GM19455 (cell line): Measurements from ENCODE around the gene IPCEF1.

Experiments used
- ATAC-seq: cut with Tn5 transposase; IDR thresholded peaks from one replicate; pipeline ENCODE4 v1.9.1; 2021; ENCODE audit not compliant: unreplicated experiment

Gene IPCEF1

GRCh38 chr6:154297721-154298120 lies 58.9 kb downstream of the IPCEF1 start:
- ATAC-seq, result no peak

- ATAC-seq, result no peak
These were observed 59.4 kb downstream of the IPCEF1 start for GRCh38 chr6:154297210-154297609.

- ATAC-seq, result no peak
These were observed 60.9 kb downstream of the IPCEF1 start for GRCh38 chr6:154295733-154296132.

DNA sequence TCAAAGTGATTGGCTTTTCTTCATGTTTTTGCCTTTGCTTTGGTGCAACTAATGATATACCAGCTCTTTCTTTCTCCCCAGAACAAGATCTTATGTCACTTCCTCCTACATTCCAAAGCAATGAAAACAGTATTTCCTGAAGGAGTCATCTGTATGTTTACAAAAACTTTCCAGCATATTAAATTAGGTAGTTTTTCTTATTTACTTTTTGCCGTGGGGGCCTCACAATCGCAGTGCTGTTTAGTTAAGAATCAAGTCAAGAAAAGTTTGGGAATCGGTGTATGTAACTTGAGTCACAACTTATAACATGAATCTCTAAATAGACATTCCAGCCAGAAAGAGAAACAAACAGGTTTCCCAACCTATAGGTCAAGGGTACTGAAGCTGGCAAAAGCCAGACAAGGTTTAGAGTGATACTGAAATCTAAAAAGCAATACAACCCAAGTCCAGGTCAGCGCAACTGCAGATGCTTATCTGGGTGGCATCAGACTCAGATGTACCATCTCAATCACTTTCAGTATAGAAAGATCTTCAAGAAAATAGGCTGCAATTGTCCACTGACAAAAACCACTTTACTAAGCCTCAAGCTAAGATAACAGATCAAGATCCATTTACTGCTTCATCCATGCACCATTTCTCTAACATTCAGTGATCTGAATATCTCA lies 63.6 kb downstream of the IPCEF1 start:
- no peak for ATAC-seq

- no peak for ATAC-seq
These were observed 64.5 kb downstream of the IPCEF1 start for GRCh38 chr6:154292066-154292465.

GRCh38 chr6:154289818-154290508 lies 66.6 kb downstream of the IPCEF1 start:
- ATAC-seq, result no peak

DNA sequence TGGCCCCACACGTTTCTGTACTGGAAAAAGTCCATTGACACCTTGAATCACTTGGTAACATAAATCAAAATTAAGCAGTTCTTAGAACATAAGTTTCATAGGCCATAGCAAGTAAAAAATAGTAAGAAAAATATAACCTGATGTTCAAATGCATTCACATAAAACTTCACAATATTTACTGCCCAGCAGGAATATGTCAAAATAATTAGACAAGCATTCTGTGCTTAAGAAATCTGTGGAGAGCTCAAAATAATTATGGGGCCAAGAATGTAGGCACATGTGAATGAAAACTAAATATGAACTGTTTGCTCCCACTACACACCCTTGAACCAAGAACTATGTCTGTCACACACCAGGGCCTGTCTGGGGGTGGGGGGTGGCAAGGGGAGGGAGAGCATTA lies 70.8 kb downstream of the IPCEF1 start:
- ATAC-seq, result no peak

DNA sequence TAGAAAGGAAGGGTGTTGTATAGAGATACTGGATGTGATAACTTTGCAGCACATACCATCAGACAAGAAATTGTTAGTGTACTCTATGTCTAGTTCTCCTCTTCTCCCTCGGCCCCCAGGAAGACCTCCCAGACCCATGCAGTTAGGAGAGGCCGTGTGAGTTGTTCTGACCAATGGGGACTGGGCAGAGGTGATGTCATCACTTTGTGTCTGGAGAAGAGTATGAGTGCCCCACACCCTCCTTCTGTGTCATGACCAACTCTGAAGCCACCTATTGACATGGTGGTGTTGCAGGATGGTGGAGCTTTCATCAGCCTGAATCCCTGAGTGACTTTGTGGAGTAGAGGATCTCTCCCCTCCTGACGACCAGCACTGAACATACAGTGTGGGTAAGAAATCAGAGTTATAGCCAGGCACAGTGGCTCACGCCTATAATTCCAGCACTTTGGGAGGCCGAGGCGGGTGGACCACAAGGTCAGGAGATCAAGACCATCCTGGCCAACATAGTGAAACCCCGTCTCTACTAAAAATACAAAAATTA lies 72.2 kb downstream of the IPCEF1 start:
- no peak for ATAC-seq

- no peak for ATAC-seq
These were observed 76.1 kb downstream of the IPCEF1 start for GRCh38 chr6:154280521-154280920.

DNA sequence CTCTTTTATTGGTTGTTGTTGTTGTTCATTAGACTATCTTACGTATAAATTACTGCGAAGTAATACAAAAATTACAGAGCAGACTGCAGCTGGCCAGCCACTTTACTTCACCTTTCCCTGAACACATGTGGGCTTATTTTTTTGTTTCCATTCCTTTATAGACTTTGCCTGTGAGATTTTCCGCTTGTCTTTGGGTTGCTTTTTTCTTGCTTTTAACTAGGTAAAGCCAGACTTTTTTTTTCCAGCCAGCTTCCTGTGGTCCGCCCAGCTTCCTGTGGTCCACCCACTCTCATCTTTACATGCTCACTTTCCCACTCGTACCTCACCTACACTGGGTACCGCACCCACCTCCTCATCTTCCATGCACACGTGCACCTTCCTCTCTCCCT lies 79.0 kb downstream of the IPCEF1 start:
- no peak for ATAC-seq

- peak; percentile 75 for ATAC-seq
These were observed 79.6 kb downstream of the IPCEF1 start for GRCh38 chr6:154276810-154277628.

DNA sequence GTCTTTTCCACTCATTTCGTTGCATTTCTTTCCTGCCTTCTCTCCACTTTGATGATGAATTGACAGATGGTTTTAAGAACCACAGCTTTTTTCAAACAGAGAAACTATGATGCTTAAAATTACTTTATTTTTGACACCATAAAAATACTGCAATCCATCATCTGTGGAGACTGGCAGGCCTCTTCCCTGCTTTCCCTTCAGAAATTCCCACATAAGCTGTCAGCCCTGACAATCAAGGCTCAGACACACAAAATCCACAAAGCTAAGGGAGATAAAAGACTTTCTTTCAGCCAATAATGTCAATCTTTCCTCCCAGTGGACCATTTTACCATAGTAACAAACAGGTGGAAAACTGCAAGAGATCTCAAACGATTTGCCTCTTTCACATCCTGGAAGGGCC lies 82.4 kb downstream of the IPCEF1 start:
- no peak for ATAC-seq

GRCh38 chr6:154268486-154268885 lies 88.1 kb downstream of the IPCEF1 start:
- no peak for ATAC-seq

DNA sequence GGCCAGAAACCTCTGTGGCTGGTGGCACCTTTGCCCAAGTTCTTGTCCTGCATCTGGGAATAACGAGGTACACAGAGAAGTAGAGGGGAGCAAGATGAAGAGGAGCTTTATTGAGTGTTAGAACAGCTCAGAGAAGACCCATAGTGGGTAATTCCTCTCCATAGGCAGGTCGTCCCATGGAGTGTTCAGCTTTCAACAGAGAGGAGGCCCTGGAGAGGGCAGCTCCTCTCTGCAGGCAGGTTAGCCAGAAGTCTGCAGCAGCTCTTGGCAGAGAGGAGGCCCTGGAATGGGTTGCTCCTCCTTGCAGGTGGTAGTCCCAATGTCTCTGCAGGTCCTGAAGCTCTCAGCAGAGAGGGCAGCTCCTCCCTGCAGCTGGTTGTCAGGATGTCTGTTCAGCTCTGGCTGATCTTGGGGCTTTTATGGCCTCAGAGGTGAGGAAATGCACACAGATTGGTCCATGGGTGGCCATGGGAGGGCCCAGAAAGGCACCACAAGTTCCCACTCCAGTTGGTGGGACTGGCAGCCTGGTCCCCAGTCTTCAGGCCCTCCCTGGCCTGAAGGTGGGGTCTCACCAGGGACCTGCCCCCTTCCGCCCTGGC lies 89.0 kb downstream of the IPCEF1 start:
- ATAC-seq, result no peak

- no peak for ATAC-seq
These were observed 90.0 kb downstream of the IPCEF1 start for GRCh38 chr6:154266560-154267099.

GRCh38 chr6:154261688-154262397 lies 94.8 kb downstream of the IPCEF1 start:
- no peak for ATAC-seq

DNA sequence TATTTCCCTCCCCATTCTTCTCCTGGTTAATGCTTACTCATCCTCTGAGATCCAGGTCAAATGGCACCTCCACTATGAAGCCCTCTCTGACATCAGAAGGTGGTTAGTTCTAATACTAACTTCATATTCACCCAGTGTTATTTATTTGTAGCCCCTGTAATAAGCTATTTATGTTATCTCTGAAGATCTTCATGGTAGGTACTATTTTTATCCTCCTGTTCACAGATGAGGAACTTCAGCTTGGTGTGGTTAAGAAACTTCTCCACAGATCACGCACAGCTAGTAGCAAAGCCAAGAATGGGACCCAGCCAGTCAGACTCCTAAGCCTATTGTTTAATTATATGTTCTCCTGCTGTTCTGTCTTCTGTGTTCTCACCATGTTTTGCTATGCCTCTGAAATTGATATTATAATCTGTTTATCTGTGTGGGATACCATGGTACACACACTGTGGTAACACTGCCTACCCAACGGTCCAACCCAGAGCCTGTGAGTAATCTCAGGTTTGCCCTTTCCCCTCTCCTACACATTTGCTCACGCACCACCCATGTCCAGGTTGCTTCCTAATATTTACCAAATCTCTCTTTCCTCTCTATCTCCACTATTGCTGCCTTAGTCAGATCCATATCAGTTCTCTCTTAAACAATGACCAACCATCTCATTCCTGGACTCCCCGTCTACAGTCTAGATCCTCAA lies 98.4 kb downstream of the IPCEF1 start:
- peak; percentile 61 for ATAC-seq

DNA sequence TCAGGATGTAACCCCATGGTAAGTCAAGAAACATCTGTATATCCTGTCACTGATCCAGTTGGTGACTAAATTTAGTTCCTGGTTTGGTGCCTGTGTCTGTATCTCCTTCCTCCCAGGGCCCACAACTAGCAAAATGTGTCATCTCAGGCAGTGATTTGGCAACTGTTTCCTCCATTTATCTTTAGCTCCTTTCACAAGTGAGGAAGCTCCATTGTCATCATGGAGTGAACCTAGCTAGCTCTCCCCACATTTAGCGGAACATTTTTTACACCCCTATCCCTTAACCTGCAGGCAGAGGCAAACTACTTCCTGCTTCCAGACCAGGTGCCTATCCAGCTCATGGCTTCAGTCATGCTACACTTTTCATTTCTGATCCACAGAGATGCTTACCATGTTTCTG lies 99.5 kb downstream of the IPCEF1 start:
- no peak for ATAC-seq

- ATAC-seq, result no peak
These were observed 103.9 kb downstream of the IPCEF1 start for GRCh38 chr6:154252678-154253077.

DNA sequence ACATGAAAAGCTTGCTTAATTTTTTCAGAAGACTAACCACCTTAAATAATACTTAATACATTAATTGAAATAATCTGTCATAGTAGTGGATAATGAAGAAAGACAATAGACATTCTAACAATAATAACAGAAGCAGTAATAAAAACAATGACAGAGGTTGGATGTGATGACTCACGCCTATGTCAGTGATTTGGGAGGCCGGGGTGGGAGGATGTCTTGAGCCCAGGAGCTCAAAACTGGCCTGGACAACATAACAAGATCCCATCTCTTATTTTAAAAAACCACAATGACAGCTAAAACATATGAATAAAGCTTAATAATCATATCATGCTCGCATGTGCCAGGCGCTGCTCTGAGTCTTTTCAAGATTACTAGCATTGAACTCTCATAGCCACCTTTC lies 105.5 kb downstream of the IPCEF1 start:
- ATAC-seq, result no peak
